ENCODE results near the gene DONSON. TPM values are rescaled to one million over a fixed set of nuclear protein-coding genes. Genes with fewer than 3 reads are reported as not detected.

Gene DONSON
- total and polyA plus RNA-seq, 9 of the 15 experiments (the other 6 are each of a cell fraction or from before 2014, with no cell fraction given), result 26.7 to 124 (median 62.6) TPM

GRCh38 chr21:33541105-33541711 is 47.3 kb downstream of the DONSON start (continued):
- TF ChIP-seq CLOCK (CRISPR knock-in tag; IDR thresholded peaks at IDR 0.05; ENCODE audit: borderline replicate concordance) (no peak), TBL1XR1 (IDR thresholded peaks at IDR 0.05; ENCODE audit: low read length in 2 of 2) (peak; percentile 34 to 49; a peak in 1 of 4 replicates), ZNF79 (CRISPR knock-in tag; IDR thresholded peaks at IDR 0.05; ENCODE audit: low read depth) (no peak), AFF1 (IDR thresholded peaks at IDR 0.05; ENCODE audit: low read depth in 1 of 2, partially characterized antibody in 2 of 2) (peak in 1 of 2 experiments; percentile 11), UBTF (IDR thresholded peaks at IDR 0.05; ENCODE audit: borderline replicate concordance in 1 of 2, low read depth in 2 of 2, low read length in 2 of 2) (no peak), ZFX (CRISPR knock-in tag; IDR thresholded peaks at IDR 0.05) (no peak), ZNF512 (tag; IDR thresholded peaks at IDR 0.05) (no peak), SFPQ (IDR thresholded peaks at IDR 0.05; ENCODE audit: low read depth, low read length) (no peak), RUNX1 (IDR thresholded peaks at IDR 0.05; ENCODE audit: low read depth) (no peak), MEF2A (IDR thresholded peaks at IDR 0.05; ENCODE audit: control insufficient read depth, low read depth, low read length) (no peak), NR0B1 (IDR thresholded peaks at IDR 0.05; ENCODE audit: partially characterized antibody) (no peak)
